GM19240 (cell line): Measurements from ENCODE around the gene LRRC37A.
"Not testable (repeated sequence)": the region's sequence is repeated elsewhere in the genome, so short reads cannot be mapped to it uniquely, and the experiment has no call there.

Experiments
- DNase-seq: peaks from one replicate; pipeline ENCODE4 v3.0.0; 2011; ENCODE audit warnings: low spot score; ENCODE audit not compliant: insufficient read length

The LRRC37A gene

DNA sequence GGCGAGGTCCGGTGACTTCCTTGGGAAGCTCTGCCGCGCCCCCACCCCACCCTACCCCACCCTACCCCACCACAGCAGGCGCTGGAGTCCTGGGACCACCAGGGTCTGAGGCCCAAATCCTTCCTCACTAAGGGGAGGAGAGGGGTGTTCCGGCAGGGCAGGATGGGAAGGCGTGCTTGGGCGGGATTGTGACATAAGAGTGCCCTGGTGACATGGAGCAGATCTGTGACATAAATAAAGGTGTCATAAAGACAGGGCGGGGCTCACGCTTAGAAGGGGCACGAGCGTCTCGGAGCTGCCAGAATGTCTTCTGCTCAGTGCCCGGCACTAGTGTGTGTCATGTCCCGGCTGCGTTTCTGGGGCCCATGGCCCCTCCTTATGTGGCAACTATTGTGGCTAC lies at the start of gene LRRC37A:
Gene LRRC37A (plus strand): TSS at position 301 of the 400 bp plus-strand sequence. CDS start 3 bp downstream, at position 304.
- not testable (repeated sequence) for DNase-seq

DNA sequence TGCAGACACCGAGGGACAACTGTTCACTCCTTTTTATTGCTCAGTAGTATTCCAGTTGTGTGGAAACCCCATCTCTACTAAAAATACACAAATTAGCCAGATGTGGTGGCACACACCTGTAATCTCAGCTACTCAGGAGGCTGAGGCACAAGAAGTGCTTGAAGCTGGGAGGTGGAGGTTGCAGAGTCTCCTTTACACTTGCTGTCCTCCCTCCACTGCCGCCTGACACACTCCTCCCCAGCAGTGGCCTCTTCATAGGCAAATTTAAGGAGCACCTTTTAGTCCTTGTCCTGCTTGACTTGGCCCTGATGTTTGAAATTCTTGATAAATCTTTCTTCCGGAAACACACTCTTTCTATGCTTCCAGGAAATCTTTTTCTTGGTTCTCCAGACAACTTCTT lies 45.8 kb upstream of the LRRC37A start:
- not testable (repeated sequence) for DNase-seq

DNA sequence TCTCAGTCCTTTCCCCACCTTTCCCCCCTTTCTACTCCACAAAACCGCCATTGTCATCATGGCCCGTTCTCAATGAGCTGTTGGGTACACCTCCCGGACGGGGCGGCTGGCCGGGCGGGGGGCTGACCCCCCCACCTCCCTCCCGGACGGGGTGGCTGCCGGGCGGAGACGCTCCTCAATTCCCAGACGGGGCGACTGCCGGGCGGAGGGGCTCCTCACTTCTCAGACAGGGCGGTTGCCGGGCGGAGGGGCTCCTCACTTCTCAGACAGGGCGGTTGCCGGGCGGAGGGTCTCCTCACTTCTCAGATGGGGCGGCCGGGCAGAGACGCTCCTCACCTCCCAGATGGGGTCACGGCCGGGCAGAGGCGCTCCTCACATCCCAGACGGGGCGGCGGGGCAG lies 42.1 kb upstream of the LRRC37A start:
- not testable (repeated sequence) for DNase-seq

DNA sequence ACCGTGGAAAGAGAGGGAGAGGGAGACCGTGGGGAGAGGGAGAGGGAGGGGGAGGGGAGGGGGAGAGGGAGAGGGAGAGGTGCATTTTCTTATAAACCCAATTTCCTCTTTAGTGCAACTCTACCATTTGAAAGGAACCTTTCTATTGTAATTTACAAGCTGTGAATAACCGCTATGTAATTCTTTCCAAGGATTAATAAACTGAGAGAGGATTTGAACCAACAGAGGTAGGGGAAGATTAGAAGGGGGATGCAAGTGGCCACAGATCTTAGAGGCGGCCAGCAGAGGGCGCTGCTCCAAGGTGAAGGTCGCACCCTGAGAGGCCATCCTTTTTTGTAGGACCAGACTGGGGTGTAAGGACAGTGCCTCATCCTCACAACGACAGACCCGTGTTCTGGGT lies 41.2 kb upstream of the LRRC37A start:
- peak; percentile 56 for DNase-seq

DNA sequence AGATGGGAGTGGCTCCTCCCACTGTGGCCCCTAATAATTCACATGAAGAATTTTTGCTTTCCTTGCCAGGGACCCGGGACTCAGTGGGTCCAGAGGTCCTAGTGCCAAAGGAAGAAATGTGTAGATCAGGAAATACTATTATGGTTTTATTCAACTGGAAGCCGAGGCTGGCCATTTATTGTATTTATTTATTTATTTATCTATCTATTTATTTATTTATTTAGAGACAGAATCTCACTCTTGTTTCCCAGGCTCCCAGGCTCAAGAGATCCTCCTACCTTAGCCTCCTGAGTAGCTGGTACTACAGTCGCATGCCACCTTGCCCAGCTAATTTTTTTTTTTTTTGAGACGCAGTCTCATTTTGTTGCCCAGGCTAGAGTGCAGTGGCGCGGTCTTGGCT lies 40.7 kb upstream of the LRRC37A start:
- DNase-seq = not testable (repeated sequence)

DNA sequence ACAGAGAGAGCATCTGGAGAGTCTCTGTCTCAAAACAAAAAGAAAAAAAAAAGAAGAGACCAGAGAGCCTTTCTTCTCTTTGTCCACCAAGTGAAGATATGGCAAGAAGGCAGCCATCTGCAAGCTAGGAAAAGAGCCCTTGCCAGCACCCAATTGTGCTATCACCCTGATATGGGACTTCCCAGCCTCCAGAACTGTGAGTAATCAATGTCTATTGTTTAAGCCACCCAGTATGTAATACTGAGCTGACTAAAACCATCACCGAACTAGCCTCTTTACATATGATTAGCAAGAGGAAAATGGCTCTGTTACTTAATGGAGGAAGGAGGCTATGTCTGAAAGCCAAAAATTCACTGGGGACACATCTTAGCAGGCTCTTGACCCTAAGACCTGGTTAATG lies 38.6 kb upstream of the LRRC37A start:
- DNase-seq = not testable (repeated sequence)

DNA sequence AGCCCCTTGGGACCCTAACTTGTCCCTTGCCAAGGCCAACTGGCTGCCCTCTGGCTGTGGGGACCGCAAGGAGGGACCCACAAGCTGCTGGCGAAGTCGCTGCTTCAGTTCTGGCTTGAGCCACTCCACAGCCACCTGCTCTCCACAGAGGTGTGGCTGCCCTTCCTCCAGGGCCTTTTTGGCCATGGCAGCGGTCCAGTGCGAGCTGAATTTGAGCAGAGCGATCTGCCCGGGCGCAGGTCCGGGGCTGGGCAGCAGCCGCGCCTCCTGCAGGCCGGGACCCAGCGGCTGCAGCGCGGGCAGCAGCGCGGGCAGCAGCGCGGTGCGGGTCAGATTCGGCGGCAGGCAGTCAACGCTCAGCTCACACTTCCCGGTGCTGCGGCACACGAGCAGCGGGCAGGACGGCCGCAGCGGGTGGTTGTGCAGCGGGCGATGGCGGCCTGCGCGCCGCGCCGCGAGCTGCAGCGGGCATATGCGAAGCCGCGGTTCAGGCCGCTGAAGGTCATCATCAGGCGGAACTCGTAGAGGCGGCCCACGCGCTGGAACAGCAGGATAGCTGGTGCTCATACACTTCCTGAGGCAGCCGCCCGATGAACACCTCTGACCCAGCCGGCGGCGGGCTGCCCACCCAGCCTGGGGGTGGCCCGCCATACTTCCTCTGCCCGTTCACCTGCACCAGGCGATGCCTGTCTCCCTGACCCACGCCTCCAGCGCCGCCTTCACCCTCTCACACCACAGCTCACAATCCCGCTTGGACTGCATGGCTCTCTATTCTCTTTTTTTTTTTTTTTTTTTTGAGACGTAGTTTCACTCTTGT lies 34.9 kb upstream of the LRRC37A start:
- DNase-seq = not testable (repeated sequence)

DNA sequence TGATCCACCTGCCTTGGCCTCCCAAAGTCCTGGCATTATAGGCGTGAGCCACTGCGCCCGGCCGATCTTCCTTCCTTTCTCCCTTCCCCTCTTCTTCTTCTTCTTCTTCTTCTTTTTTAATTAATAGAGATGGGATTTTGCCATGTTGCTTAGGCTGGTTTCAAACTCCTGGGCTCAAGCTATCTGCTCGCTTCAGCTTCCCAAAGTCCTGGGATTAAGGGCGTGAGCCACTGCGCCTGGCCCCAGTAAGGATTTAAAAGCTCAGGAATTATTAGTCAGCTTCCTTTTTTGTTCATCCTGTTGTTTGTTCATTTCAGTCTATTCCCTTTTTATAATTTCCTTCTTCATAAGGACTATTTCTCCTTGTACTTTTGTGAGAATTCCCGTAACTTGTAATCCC lies 32.7 kb upstream of the LRRC37A start:
- DNase-seq = no peak

DNA sequence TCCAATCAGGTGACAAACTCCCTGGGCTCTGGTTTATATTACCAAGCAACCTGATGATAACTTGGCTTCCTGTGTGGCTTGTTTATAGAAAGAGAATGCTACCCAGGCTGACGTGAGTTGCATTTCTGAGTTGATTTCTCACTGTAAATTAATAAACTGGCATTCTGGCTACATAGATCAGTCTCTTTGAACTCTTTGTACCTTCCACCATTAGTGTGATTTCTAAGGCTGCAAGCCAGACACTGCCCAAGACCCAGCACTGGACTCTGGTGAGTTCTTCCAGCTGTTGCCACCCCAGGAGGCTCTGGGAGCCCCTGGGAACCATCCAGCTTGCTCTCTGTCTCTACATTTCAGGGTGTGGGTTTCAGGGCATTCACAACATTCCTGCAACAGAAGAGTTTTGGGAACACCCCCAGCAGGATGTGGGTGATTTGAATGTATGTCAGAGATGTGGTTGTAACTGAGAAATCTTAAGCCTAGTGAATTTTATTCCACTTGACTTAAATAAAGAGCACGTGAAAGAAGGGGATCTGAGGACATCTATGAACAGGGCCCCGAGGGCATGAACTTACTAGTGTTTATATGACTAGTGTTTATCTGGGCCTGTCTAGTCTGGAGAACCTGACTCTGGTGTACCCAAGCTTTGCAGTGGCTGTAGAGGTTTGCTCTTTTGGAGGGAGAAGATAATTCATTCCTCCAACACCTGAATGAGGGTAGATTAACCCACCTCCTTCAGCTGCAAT lies 30.3 kb upstream of the LRRC37A start:
- DNase-seq = no peak

DNA sequence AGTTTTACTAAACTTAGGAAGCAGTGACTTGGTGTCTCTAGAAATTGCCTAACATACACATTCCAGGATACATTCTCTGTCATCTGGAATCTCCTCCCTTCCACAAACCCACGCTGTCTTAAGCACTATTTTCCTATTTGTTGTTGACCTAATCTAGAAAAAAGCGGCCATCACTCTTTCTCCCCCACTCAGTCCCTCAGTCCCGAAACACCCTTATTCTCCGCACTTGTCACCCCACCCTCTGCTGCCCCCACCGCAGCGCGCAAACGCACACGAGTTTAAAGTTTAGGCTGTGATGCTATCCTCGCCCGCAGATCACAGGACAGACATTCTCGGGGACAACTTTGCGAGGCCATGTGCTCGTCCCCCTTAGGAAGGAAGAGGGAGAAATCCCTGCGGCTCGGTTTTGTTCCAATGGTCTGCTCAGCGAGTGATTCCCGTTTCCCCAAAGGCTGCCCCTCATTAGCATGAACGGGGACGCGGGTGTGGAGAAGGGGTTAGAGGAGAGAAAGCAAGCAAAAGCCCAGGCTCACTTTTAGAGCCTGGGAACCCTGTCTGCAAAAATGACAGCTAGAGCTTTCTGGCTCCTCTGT lies 28.8 kb upstream of the LRRC37A start:
- DNase-seq = not testable (repeated sequence)

DNA sequence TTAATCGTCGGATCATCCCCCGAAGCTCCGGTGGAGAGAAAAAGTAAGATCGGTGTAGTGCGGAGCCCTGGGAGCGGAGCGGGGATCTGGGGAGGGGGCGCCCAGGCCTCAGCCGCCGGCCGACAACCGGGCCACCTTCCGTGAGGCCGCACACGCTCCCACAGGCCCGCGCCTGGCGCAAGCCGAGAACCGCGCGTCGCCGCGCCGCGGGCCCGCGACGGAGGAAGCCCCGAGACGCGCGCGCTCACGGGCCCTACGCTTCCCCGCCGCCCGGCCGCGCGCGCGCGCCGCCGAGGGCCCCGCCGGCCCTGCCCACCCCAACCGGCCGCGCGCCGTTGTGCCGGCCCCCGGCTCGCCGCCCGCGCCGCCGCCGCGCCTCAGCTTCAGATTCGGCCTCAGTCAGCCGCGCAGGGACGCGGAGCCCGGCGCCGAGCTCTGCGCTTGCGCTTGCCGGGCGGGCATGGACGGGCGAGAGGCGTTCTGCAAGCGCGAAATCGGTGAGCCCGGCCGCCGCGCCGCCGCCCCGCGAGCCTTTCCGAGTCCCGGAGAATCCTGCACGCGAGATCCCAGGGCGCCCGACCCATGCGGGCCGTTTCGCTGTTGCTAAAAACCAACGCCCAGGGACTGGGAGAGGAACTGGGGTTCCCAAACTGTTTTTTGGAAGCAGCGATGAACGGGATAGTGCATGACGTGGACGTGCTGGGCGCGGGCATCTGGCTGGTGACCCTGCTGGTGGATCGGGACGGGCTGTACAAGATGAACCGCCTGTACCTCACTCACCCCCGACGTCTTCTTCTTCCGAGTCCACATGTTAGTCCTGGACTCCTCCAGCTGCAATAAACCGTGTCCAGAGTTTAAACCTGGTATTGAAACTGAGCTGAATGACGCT lies 28.0 kb upstream of the LRRC37A start:
- peak; percentile 78 for DNase-seq

DNA sequence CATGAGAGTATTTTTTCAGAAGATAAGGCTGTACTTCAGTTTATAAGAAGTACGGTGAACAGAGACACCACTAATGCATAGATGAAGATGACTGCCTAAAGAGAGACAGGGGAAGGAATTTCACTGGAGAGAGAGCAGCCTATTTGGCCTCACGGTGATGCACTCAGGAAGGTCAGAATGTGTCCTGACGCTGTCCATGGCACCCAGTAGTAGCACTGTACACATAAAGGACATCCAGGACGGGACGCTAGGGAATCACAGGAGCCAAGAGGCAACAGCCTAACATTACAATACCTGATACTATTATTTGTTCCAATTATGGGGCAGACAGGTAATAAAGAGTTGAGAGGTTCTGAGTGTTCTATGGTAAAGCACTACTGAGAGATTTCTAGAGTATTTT lies 24.9 kb upstream of the LRRC37A start:
- no peak for DNase-seq

DNA sequence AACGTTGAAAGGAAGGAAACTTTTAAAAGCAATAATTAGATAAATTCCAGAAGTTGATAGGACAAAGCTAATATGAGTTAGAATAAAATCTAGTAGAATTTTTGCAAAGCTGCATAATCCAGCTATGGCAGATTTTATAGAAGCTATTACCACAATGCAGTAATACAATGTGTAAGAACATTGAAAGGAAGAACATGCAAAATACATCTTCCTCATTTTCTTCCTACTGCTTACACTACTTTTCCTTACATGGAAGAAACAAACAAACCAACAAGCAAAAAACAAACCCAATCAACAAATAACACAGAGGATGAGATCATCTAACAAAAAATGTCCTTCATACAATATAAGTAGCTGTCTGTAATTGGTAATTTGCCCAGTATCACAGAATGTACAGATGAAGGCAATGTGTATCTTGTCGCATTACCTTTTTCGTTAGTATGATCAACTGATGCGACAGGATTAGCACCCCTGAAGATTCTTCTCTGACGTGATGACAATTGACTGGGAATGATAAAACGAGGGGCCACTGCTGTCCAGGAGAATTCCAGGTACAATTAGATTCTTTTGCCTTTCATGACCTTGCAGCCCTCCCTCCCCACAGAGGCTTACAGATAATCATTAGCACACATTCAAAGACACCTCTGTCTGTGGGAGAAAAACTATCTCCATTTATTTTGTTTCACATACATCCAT lies 21.2 kb upstream of the LRRC37A start:
- no peak for DNase-seq

DNA sequence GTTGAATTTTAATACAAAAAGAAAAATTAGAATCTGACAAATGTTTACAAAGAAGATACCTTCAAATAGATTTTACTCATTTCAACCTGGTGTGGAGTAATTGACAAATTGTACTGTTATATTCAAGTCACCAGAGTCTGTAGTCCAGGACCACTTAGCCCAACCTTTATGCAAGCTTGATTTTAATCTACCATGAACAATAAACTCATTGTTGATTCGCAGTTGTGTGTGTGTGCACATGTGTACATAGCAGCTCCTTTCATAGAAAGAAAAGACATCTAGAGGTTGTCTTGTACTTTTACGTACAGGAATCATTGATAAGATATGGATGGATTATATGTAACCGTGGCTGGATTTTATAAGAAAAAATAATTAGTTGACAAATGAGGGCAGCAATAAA lies 20.7 kb upstream of the LRRC37A start:
- no peak for DNase-seq

DNA sequence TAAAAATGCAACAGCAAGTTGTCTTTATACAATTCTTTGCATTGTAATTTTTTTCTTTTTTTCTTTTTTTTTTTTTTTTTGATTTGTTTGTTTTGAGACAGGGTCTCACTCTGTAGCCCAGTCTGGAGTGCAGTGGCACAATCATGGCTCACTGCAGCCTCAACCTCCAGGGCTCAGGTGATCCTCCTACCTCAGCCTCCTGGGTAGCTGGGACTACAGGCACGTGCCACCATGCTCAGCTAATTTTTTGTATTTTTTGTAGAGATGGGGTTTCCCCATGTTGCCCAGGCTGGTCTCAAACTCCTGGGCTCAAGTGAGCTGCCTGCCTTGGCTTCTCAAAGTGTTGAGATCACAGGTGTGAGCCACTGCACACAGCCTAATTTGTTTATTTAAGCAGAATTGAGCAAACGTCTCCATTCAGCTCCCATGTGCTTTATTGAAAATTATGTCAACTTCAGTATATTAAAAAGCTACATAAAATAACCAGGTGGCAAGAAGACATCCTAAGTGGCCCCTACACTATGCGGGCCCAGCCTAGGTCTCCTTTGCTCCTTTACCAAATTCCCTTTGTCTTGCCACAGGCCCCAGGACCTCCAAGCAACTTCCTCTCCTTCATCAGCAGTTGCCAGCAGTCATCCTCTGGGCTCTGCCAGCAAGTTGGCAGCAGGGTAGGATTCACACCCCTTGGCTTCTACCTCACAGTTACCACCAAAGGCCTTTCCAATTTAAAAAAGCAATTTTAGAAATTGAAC lies 18.0 kb upstream of the LRRC37A start:
- not testable (repeated sequence) for DNase-seq

DNA sequence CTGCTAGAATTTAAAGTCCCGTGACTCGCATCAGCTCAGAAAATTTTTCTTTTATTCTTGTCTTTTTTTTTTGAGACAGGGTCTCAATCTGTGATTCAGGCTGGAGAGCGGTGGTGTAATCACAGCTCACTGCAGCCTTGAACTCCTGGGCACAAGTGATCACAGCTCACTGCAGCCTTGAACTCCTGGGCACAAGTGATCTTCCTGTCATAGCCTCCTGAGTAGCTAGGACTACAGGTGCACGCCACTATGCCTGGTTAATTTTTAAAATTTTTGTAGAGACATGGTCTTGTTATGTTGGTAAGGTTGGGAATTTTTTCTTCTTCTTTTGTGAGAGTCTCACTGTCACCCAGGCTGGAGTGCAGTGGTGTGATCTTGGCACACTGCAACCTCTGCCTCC lies 13.6 kb upstream of the LRRC37A start:
- not testable (repeated sequence) for DNase-seq

DNA sequence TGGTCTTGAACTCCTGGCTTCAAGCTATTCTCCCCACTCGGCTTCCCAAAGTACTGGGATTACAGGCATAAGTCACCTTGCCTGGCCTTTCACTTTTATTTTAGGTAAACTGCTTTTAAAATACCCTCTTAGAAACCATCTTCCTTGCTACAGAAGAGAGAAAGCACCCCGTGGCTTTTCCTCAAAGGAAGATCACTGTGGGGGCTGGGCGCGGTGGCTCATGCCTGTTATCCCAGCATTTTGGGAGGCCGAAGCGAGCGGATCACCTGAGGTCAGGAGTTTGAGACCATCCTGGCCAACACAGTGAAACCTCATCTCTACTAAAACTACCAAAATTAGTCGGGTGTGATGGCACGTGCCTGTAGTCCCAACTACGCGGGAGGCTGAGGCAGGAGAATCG lies 12.3 kb upstream of the LRRC37A start:
- not testable (repeated sequence) for DNase-seq

DNA sequence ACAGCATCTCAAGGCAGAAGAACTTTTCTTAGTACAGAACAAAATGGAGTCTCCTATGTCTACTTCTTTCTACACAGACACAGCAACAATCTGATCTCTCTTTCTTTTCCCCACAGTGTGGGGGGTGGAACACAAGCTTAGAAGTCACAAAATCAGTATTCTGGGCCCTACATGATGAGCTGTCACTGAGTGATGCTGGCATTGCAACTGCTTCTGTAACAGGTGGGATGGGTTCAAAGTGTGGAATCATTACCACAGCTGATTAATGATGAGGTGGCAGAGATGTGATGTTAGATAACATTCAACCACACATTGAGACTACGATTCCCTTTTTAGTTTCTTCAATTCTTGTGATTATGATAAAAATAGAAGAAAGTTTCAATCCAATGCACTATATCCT lies 10.5 kb upstream of the LRRC37A start:
- not testable (repeated sequence) for DNase-seq

DNA sequence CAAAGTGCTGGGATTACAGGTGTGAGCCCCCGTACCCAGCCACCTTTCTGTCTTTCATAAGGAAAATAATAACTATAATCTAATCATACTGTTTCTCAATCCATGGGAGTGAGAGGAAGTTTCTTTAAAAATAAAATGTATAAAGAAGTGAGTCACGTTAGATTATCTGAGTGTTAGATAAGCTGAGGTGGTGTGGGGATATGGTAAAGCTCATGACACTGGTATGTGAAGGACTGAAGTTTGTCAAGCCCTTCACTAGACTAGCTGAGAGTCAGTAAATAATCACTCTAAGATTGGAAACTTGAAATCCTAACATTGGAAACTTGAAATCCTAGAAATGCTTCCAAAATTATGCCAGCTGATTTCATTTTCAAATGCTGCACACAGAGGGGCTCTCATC lies 9.4 kb upstream of the LRRC37A start:
- DNase-seq = not testable (repeated sequence)

DNA sequence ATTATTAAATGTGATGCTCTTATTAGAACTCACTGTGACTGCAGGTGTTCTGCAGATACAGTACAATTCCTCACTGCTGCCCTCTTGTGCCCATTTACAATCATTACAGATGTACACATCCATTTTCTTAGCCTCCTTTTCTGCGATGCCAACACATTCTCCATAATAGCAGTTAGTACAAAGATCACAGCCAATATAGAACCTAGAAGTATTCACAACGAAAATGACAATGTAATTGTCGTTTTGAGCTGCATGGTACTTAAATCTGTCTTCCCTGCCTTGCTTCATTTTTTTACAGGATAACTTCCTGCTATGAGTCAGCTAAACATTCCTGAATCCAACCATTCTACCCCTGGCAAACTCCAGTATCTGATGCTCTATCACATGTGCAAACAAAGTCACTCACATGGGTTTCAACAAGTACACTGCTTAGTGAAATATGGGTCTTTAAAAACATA lies 8.1 kb upstream of the LRRC37A start:
- not testable (repeated sequence) for DNase-seq
